Ecto neural progenitor cell (in vitro differentiated cells): ENCODE measurements around the gene LHFPL4.

ENCODE experiments used
- DNase-seq: peaks from one replicate; pipeline ENCODE4 v3.0.0-alpha.2; 2018; ENCODE audit warnings: low spot score

LHFPL4 gene

DNA sequence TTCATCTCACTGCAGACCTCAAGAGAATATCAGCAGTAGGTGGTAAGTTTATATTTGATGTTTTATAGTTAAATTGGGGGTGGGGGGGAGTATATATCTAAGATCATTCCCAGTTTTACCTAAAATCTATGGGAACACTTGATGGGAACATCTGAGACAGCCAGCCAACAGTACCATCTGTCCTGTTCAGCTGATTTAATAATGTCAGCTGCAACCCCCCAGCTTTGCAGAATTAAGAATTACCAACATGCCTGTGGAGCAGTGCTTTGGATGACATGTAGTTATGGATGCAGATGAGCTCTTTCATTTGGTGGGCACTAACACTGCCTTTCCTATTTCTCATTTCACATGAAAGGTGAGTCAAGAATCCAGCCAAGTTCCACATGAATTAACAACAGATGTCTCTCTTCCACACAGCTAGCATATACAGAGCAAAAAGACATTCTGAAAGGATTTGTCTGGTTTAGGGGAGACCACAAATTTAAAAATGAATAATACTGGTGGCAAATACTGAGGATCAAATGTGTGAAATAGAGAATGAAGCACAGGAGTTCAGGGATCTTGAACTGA, 80.0 kb downstream of the LHFPL4 start:
- DNase-seq: no peak

DNA sequence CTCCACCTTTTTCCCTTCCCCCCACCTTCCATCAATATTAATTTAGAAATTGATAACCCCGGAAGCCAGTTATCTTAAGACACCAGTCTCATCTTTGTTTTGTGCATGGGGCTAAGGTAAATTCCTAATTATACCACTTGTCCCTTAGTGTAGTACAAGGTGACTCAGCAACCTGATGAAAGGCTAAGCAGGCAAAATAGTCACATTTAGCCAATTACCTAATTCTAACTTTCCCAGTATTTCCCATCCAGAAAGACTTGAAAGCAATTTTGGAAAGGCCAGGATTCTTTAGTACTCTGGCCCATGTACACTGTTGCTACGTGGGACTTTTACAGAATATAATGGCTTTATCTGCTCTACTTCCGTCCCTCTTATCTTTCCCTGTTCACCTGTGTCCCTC, 83.6 kb downstream of the LHFPL4 start:
- DNase-seq: no peak

DNA sequence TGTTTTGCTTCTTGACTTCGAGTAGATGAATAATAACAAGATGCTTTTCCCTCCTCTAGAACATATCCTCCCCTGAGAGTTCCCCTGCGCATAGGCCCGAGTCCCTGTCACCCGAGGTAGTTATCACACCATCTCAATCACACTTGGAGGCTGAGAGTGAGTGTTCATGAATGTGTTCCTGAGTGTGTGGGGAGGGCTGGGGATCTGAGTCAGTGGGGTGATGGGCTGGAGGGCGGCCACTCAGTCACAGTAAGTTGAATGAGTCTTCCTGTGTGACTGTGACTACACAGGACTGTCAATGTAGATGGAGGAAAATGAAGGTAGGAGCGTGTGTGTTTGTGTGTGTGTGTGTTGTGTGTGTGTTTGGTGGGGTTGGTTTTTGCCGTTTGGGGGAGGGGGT, 85.2 kb downstream of the LHFPL4 start:
- no peak for DNase-seq

DNA sequence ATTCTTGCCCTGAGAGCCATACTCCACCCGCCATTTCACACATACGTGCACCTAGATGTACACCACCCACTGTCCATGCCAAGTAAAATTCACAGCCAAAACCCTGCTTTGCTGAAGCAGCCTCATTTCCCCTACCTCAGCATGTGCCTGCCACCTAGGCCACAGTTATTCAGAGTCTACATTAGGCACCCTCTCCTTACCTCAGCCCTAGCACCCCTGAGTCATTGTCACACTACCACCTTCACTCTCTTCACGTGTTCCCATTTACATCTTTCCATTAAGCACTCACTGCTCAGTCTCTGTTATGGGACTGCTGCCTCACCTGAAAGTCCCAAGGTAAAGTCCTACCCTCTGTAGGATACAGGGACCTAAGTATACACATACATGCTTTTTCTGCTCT, 86.2 kb downstream of the LHFPL4 start:
- no peak for DNase-seq

DNA sequence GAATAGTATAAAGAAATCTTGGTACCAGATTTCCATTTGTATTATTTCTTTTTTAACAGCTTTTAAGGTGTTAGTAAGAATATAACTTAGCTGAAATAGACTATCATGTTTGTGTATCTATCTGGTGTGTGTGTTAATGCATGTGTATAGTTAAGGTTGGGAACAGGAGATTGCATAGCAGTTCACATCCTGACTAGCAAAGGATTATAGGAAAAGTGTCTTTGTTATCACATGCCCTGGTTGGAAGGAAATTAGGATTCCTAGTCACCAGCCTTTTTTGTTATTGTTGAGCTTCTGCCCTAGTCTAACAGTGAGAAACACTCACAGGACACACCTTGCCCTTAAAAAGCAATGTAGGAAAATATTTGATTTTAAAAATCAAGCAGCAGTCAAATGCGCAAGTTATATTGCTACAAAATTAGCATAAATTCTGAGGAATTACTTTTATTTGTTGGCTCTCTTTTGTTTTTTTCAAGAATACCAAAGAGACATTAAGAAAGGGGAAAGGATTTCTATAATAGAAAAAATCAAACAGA, 98.0 kb downstream of the LHFPL4 start:
- no peak for DNase-seq

DNA sequence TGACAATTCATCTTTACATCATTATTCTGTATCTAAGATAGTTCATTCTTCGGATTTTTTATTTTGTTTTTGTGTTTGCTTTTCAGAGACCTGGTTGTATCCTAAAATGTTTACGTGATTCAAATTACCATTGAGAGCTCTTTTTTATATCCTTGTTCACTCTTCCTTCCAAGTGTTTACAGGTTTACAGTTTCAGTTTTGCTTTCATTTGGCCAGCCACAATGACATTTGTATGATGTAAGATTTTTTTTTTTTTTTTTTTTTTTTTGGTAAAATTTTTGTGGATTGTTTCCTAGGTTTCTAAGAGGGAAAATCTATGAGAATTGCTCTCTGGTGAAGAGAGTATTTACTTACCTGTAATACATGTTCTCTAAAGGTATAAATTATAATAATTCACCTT, 101.2 kb downstream of the LHFPL4 start:
- DNase-seq: no peak

DNA sequence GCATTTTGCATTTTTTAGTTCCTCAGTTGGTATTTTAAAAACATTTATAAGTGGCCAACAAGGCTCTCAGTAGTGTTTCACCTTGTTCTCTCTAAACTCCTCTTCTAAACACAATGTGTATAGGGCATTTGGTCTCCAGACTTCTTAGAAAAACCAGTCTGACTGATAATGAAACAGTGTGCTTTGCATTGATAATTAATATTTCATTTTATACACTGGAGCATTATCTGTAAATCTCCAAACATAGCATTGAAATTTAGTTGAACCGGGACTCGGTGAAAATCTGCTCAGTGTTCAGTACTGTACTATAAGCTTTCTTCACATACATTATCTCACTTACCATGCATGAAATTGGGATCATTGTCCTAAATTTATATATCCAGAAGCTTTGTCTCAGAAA, 102.6 kb downstream of the LHFPL4 start:
- no peak for DNase-seq

DNA sequence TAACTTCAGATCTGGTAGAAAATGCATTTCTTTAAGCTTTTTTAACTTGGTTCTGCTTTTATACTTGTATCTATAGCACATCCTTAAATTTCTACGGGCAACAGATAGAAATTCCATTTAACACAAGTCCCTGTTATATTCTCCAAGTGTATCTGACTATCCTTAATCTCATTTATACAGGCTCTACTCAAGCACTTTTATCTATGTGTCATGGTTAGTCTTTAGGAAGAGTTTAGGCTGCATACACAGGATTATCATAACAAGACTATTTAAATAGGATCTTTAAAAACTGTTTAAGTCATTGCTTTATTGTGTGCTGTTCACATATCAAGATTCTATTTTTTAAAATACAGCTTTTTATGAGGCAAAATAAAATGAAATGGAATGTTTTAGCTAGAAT, 103.5 kb downstream of the LHFPL4 start:
- no peak for DNase-seq

DNA sequence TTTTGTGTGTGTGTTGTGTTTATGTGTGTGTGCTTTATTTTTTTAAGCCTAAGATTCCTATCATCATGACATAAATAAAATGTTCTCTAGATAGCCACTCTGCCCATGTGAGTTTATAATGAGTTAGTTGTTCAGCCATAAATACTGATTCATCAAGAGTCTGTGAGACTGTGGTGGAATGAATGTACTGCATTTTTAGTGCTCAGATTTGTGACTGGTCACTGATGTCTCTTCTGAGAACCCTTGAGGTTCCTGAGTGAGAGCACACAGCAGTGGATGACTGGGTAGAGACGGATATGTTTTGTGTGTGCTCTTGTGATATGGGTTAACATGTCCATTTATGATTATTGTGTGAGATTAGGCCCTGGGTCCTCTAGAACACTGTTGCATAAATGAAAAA, 105.0 kb downstream of the LHFPL4 start:
- no peak for DNase-seq
